HepG2 (cell line): ENCODE data around the gene GCLM. TPM values are rescaled to one million over a fixed set of nuclear protein-coding genes. Genes with fewer than 3 reads are reported as not detected.
A peak's percentile ranks its signal among the peaks of the same experiment; 100 is the strongest.

Experiments used
- ATF7-NPFF ChIP-seq: sonication (generic); formaldehyde crosslinking; IDR thresholded peaks from 2 replicates; pipeline ENCODE4 v1.8.1; 2023; ENCODE audit warnings: mild to moderate bottlenecking, low read depth, missing genetic modification reagents, moderate library complexity
- FOXP4 ChIP-seq: sonication (generic); formaldehyde crosslinking; IDR thresholded peaks from 2 replicates; pipeline ENCODE4 v1.4.0; 2020; ENCODE audit warnings: missing genetic modification reagents
- GLMP ChIP-seq: sonication (generic); formaldehyde crosslinking; IDR thresholded peaks from 2 replicates; pipeline ENCODE4 v1.9.0; 2021; ENCODE audit warnings: missing genetic modification reagents, mild to moderate bottlenecking, borderline replicate concordance
- KDM5B ChIP-seq: sonication (generic); formaldehyde crosslinking; IDR thresholded peaks from 2 replicates; pipeline ENCODE4 v1.4.0; 2020; ENCODE audit warnings: missing genetic modification reagents, mild to moderate bottlenecking, borderline replicate concordance
- MAFK ChIP-seq, 2 experiments: IDR thresholded peaks in 1 of 2; conservative IDR thresholded peaks in 1 of 2; 2 replicates each; pipeline ENCODE4 v1.6.1; 2011; ENCODE audit warnings: improper control_type of control experiment in 2 of 2, low read length in 2 of 2
- NFATC3 ChIP-seq: sonication (generic); formaldehyde crosslinking; IDR thresholded peaks from 2 replicates; pipeline ENCODE4 v1.5.1; 2020; ENCODE audit warnings: mild to moderate bottlenecking, missing genetic modification reagents
- RFX3 ChIP-seq: IDR thresholded peaks from 2 replicates; pipeline ENCODE4 v1.6.1; 2016; ENCODE audit warnings: missing biosample characterization, missing genetic modification reagents
- SOX13 ChIP-seq, 3 experiments: fragments of 450-650 bp in 1 of 3; sonication (generic) in 1 of 3; formaldehyde crosslinking in 1 of 3; IDR thresholded peaks in 2 of 3; conservative IDR thresholded peaks in 1 of 3; 2 replicates each; pipeline versions ENCODE4 v1.5.0 to v1.6.1; 2016 to 2020; ENCODE audit warnings: antibody characterized with exemption in 1 of 3, mild to moderate bottlenecking in 1 of 3, missing compliant biosample characterization in 1 of 3, missing genetic modification reagents in 1 of 3, moderate library complexity in 1 of 3
- TEAD3 ChIP-seq: optimal IDR thresholded peaks from 2 replicates; pipeline ENCODE3; 2016; ENCODE audit warnings: borderline replicate concordance
- ZNF20 ChIP-seq: sonication (generic); formaldehyde crosslinking; IDR thresholded peaks from 2 replicates; pipeline ENCODE4 v1.4.0; 2020; ENCODE audit warnings: mild to moderate bottlenecking, moderate library complexity, missing genetic modification reagents
- ZNF235 ChIP-seq: sonication (generic); formaldehyde crosslinking; IDR thresholded peaks from 2 replicates; pipeline ENCODE4 v1.8.1; 2023; ENCODE audit warnings: mild to moderate bottlenecking, missing genetic modification reagents, borderline replicate concordance
- ZNF550 ChIP-seq: sonication (generic); formaldehyde crosslinking; IDR thresholded peaks from 2 replicates; pipeline ENCODE4 v1.4.0; 2020; ENCODE audit warnings: mild to moderate bottlenecking, missing genetic modification reagents, borderline replicate concordance
- ZSCAN30 ChIP-seq: sonication (generic); formaldehyde crosslinking; IDR thresholded peaks from 2 replicates; pipeline ENCODE4 v1.5.0; 2020; ENCODE audit warnings: mild to moderate bottlenecking, missing genetic modification reagents
- ZUFSP ChIP-seq: sonication (generic); formaldehyde crosslinking; IDR thresholded peaks from 2 replicates; pipeline ENCODE4 v1.9.0; 2021; ENCODE audit warnings: missing genetic modification reagents, mild to moderate bottlenecking, borderline replicate concordance
- polyA plus RNA-seq, 8 experiments: library from polyadenylated mRNA; depleted of rRNA in 3 of 8; stranded (reverse) in 7 of 8; unstranded in 1 of 8; fragments of >200 nt; fragmentation: Illumina TruSeq in 4 of 8; extraction: Trizol in 4 of 8; gene quantifications; 2 replicates each; pipeline versions ENCODE4 v1.2.1 to v1.2.3, GENCODE V29; 2011 to 2016; ENCODE audit warnings: low read depth in 4 of 8, missing spikeins in 1 of 8, mixed read lengths in 1 of 8; ENCODE audit not compliant: insufficient read depth in 1 of 8
- total RNA-seq, 5 experiments: library from RNA; depleted of rRNA; stranded (reverse); fragments of >200 nt; fragmentation: Illumina TruSeq; extraction: Trizol; gene quantifications; 2 replicates each; pipeline ENCODE4 v1.2.3, GENCODE V29; 2016; ENCODE audit warnings: low read depth in 1 of 5
- TF ChIP-seq, protein P1 (sequence below): sonication (generic); formaldehyde crosslinking; IDR thresholded peaks from 2 replicates; pipeline ENCODE4 v1.4.0; 2020; ENCODE audit warnings: missing genetic modification reagents, low read depth, mild to moderate bottlenecking, borderline replicate concordance
- TF ChIP-seq, protein P2 (sequence below): sonication (generic); formaldehyde crosslinking; IDR thresholded peaks from 2 replicates; pipeline ENCODE4 v1.5.0; 2020; ENCODE audit warnings: missing genetic modification reagents, mild to moderate bottlenecking, borderline replicate concordance
- TF ChIP-seq, protein P3 (sequence below): sonication (generic); formaldehyde crosslinking; IDR thresholded peaks from 2 replicates; pipeline ENCODE4 v1.4.0; 2020; ENCODE audit warnings: missing genetic modification reagents, mild to moderate bottlenecking, borderline replicate concordance
- TF ChIP-seq, protein P4 (sequence below): IDR thresholded peaks from 2 replicates; pipeline ENCODE4 v1.6.1; 2018; ENCODE audit warnings: missing genetic modification reagents, mild to moderate bottlenecking, missing compliant biosample characterization

Gene GCLM
- total and polyA plus RNA-seq, 2 of the 13 experiments (the other 11 are each of a cell fraction or from before 2014, with no cell fraction given): 8.7 to 29.9 TPM

- no peak for TF ChIP-seq GLMP
- TF ChIP-seq, protein P1, sequence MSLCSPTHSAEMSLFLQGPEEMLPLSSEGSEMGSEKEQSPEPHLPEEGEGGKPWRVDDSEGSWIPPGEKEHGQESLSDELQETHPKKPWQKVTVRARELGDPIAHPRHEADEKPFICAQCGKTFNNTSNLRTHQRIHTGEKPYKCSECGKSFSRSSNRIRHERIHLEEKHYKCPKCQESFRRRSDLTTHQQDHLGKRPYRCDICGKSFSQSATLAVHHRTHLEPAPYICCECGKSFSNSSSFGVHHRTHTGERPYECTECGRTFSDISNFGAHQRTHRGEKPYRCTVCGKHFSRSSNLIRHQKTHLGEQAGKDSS: no peak
- TF ChIP-seq ZNF550 (CRISPR knock-in tag): no peak
- TF ChIP-seq FOXP4 (CRISPR knock-in tag): no peak
- TF ChIP-seq ZNF20 (CRISPR knock-in tag): no peak
- no peak for TF ChIP-seq ZUFSP
- peak; percentile 52 for TF ChIP-seq KDM5B
- 0 out of 2 replicates have a peak, but pooled peaks have one; percentile 14 for TF ChIP-seq ATF7-NPFF
- TF ChIP-seq RFX3 (CRISPR knock-in tag): no peak
- TF ChIP-seq, protein P2, sequence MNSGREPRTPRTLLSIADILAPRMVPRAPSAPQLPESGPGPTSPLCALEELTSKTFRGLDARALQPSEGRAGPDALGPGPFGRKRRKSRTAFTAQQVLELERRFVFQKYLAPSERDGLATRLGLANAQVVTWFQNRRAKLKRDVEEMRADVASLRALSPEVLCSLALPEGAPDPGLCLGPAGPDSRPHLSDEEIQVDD (CRISPR knock-in tag): peak; percentile 42; the same call in 1 of the 2 replicates
- TF ChIP-seq NFATC3 (CRISPR knock-in tag): no peak
- no peak for TF ChIP-seq ZNF235 (CRISPR knock-in tag)
- TF ChIP-seq MAFK (conservative IDR thresholded peaks at IDR 0.05 in 1 of 2, IDR thresholded peaks at IDR 0.05 in 1 of 2; ENCODE audit: low read length in 2 of 2): no peak
- no peak for TF ChIP-seq ZSCAN30 (CRISPR knock-in tag)
- TF ChIP-seq, protein P3, sequence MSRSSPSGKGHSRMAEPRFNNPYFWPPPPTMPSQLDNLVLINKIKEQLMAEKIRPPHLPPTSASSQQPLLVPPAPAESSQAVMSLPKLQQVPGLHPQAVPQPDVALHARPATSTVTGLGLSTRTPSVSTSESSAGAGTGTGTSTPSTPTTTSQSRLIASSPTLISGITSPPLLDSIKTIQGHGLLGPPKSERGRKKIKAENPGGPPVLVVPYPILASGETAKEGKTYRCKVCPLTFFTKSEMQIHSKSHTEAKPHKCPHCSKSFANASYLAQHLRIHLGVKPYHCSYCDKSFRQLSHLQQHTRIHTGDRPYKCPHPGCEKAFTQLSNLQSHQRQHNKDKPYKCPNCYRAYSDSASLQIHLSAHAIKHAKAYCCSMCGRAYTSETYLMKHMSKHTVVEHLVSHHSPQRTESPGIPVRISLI: peak; percentile 48; the same call in 1 of the 2 replicates
- peak; percentile 12 for TF ChIP-seq TEAD3 (CRISPR knock-in tag)
- TF ChIP-seq, protein P4, sequence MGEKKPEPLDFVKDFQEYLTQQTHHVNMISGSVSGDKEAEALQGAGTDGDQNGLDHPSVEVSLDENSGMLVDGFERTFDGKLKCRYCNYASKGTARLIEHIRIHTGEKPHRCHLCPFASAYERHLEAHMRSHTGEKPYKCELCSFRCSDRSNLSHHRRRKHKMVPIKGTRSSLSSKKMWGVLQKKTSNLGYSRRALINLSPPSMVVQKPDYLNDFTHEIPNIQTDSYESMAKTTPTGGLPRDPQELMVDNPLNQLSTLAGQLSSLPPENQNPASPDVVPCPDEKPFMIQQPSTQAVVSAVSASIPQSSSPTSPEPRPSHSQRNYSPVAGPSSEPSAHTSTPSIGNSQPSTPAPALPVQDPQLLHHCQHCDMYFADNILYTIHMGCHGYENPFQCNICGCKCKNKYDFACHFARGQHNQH (CRISPR knock-in tag): no peak
- TF ChIP-seq SOX13 (IDR thresholded peaks at IDR 0.05): no peak
- no peak for TF ChIP-seq SOX13 (CRISPR knock-in tag; conservative IDR thresholded peaks at IDR 0.05 in 1 of 2, IDR thresholded peaks at IDR 0.05 in 1 of 2)
Observed at GRCh38 chr1:93908394-93909145, 660 bp downstream of the GCLM start (continued).
